Ishikawa (cell line): ENCODE measurements around the gene SH3BGRL.

Source experiments
- CEBPB ChIP-seq: IDR thresholded peaks from 2 replicates; pipeline ENCODE4 v1.6.1; 2012
- CREB1 ChIP-seq: IDR thresholded peaks from 2 replicates; pipeline ENCODE4 v1.6.1; 2012; ENCODE audit warnings: low read depth
- EGR1 ChIP-seq: IDR thresholded peaks from 2 replicates; pipeline ENCODE4 v1.6.1; 2012
- EP300 ChIP-seq: IDR thresholded peaks from 2 replicates; pipeline ENCODE4 v1.6.1; 2012; ENCODE audit warnings: borderline replicate concordance
- FOXM1 ChIP-seq: IDR thresholded peaks from 2 replicates; pipeline ENCODE4 v1.6.1; 2012; ENCODE audit warnings: low read depth, borderline replicate concordance
- NFIC ChIP-seq: IDR thresholded peaks from 2 replicates; pipeline ENCODE4 v1.6.1; 2012
- RAD21 ChIP-seq: IDR thresholded peaks from 2 replicates; pipeline ENCODE4 v1.6.1; 2012; ENCODE audit warnings: low read depth
- TAF1 ChIP-seq: IDR thresholded peaks from 2 replicates; pipeline ENCODE4 v1.6.1; 2012; ENCODE audit warnings: low read depth, mild to moderate bottlenecking
- TCF12 ChIP-seq: IDR thresholded peaks from 2 replicates; pipeline ENCODE4 v1.6.1; 2012; ENCODE audit warnings: low read depth
- TEAD4 ChIP-seq: IDR thresholded peaks from 2 replicates; pipeline ENCODE4 v1.6.1; 2012
- YY1 ChIP-seq: IDR thresholded peaks from 2 replicates; pipeline ENCODE4 v1.6.1; 2012; ENCODE audit warnings: low read depth
- ZBTB7A ChIP-seq: IDR thresholded peaks from 2 replicates; pipeline ENCODE4 v1.6.1; 2012; ENCODE audit warnings: low read depth
- TF ChIP-seq, protein P1 (sequence below): IDR thresholded peaks from 2 replicates; pipeline ENCODE4 v1.6.1; 2012
- TF ChIP-seq, protein P2 (sequence below): IDR thresholded peaks from 2 replicates; pipeline ENCODE4 v1.6.1; 2012
- TF ChIP-seq, protein P3 (sequence below): IDR thresholded peaks from 2 replicates; pipeline ENCODE4 v1.6.1; 2012; ENCODE audit warnings: low read depth, mild to moderate bottlenecking

SH3BGRL gene

DNA sequence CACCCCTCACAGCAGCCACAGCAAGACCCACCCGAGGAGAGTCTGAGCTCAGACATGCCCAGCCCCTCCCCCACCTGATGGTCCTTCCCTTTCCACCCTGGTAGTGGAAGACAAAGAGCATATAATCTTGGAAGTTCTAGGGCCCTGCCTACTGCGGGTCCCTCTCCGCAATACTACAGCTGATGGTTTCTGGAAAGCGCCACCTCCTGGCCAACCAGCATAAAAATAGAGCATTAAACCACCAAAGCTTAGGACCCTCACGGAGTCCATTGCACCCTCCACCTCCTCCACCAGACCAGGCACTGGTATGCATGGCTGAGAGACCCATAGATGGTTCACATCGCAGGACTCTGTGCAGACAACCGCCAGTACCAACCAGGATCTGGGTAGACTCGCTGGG is 78.2 kb downstream of the SH3BGRL start:
- TF ChIP-seq, protein P1, sequence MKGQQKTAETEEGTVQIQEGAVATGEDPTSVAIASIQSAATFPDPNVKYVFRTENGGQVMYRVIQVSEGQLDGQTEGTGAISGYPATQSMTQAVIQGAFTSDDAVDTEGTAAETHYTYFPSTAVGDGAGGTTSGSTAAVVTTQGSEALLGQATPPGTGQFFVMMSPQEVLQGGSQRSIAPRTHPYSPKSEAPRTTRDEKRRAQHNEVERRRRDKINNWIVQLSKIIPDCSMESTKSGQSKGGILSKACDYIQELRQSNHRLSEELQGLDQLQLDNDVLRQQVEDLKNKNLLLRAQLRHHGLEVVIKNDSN: no peak
- TF ChIP-seq EGR1 (no peak), NFIC (no peak), CEBPB (no peak), ZBTB7A (no peak), TCF12 (no peak), YY1 (no peak), FOXM1 (no peak), RAD21 (no peak), EP300 (no peak), TEAD4 (no peak), TAF1 (no peak), CREB1 (no peak)
- TF ChIP-seq, protein P2, sequence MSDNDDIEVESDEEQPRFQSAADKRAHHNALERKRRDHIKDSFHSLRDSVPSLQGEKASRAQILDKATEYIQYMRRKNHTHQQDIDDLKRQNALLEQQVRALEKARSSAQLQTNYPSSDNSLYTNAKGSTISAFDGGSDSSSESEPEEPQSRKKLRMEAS: no peak
- TF ChIP-seq, protein P3, sequence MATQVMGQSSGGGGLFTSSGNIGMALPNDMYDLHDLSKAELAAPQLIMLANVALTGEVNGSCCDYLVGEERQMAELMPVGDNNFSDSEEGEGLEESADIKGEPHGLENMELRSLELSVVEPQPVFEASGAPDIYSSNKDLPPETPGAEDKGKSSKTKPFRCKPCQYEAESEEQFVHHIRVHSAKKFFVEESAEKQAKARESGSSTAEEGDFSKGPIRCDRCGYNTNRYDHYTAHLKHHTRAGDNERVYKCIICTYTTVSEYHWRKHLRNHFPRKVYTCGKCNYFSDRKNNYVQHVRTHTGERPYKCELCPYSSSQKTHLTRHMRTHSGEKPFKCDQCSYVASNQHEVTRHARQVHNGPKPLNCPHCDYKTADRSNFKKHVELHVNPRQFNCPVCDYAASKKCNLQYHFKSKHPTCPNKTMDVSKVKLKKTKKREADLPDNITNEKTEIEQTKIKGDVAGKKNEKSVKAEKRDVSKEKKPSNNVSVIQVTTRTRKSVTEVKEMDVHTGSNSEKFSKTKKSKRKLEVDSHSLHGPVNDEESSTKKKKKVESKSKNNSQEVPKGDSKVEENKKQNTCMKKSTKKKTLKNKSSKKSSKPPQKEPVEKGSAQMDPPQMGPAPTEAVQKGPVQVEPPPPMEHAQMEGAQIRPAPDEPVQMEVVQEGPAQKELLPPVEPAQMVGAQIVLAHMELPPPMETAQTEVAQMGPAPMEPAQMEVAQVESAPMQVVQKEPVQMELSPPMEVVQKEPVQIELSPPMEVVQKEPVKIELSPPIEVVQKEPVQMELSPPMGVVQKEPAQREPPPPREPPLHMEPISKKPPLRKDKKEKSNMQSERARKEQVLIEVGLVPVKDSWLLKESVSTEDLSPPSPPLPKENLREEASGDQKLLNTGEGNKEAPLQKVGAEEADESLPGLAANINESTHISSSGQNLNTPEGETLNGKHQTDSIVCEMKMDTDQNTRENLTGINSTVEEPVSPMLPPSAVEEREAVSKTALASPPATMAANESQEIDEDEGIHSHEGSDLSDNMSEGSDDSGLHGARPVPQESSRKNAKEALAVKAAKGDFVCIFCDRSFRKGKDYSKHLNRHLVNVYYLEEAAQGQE: no peak

DNA sequence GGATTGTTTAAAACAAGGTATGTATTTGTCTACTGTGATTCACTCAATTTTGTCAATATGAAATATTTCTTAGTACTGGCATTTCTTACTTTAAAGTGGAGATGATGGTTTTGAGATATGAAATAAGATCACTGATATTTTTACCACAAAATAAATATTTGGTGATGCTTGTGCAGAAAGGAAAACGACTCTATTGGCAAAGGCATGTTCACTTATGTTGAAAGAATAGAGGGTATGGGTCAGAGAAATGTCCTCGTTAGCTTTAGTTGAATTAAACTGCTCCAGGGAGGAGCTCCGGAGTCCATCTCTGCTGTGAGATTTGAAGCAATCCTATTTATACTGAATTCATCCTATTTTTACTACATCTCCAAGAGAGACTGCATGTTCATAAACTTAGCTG is 84.2 kb downstream of the SH3BGRL start:
- no peak for TF ChIP-seq FOXM1
- TF ChIP-seq, protein P2: no peak
- no peak for TF ChIP-seq EP300
- TF ChIP-seq TCF12: no peak

DNA sequence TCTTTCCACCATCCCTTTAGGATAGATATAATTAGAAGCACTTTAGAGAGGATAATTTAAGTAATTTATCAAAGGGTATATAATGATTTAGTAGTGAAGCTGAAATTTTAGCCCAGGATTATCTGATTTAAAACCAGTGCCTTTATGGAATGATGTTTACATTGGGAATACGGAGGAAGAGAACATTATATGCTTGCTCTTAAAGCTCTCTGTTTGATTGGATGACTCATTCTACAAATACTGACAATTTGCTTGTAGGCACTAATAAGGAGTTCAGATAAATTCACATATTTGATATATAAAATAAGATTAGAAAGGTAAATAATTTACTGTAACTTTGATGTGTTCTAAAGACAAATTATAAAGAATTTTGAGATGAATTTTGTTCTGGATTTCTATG is 84.7 kb downstream of the SH3BGRL start:
- no peak for TF ChIP-seq ZBTB7A
- no peak for TF ChIP-seq TEAD4
- no peak for TF ChIP-seq FOXM1
- no peak for TF ChIP-seq CEBPB
- no peak for TF ChIP-seq CREB1
- no peak for TF ChIP-seq NFIC
- TF ChIP-seq, protein P1: no peak
- TF ChIP-seq EGR1: no peak
- TF ChIP-seq, protein P2: no peak
- no peak for TF ChIP-seq TCF12
- TF ChIP-seq EP300: no peak
- no peak for TF ChIP-seq YY1
- TF ChIP-seq, protein P3: no peak
- TF ChIP-seq TAF1: no peak

DNA sequence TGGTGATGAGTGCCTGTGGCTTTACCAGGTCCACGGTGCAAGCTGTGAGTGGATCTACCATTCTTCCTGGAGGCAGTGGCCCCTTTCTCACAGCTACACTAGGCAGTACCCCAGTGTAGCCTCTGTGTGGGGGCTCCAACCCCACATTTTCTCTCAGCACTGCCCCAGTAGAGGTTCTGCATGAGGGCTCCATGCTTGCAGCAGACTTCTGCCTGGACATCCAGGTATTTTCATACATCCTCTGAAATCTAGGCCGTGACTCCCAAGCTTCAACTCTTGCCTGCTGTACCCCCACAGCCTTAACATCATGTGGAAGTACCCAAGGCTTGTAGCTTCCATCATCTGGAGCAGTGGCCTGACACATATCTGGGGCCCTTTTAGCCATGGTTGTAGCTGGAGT is 90.1 kb downstream of the SH3BGRL start:
- TF ChIP-seq, protein P1: no peak
- TF ChIP-seq EP300 (no peak), CREB1 (no peak)

DNA sequence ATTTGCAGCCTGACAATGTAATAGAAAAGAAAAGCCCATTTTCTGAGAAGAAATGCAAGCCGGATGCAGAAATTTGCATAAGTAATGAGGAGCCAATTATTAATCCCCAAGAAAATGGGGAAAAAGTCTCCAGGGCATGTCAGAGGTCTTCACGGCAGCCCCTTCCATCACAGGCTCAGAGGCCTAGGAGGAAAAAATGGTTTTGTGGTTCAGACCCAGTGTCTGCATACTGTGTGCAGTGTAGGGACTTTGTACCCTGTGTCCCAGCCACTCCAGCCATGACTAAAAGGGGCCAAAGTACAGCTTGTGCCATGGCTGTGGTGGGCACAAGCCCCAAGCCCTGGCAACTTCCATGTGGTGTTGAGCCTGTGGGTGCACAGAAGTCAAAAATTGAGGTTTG is 92.2 kb downstream of the SH3BGRL start:
- no peak for TF ChIP-seq ZBTB7A
- no peak for TF ChIP-seq EGR1
- no peak for TF ChIP-seq TAF1
- TF ChIP-seq FOXM1: no peak
- TF ChIP-seq, protein P1: no peak
- TF ChIP-seq, protein P2: no peak
- TF ChIP-seq, protein P3: no peak
- no peak for TF ChIP-seq TEAD4
- TF ChIP-seq EP300: no peak
- TF ChIP-seq RAD21: no peak
- TF ChIP-seq NFIC: no peak
- no peak for TF ChIP-seq TCF12
- no peak for TF ChIP-seq CREB1
- TF ChIP-seq YY1: no peak
- TF ChIP-seq CEBPB: no peak
